ENCODE data around the gene ERO1A. TPM values are rescaled to one million over a fixed set of nuclear protein-coding genes. Genes with fewer than 3 reads are reported as not detected.
"Not testable (repeated sequence)": the region's sequence is repeated elsewhere in the genome, so short reads cannot be mapped to it uniquely, and the experiment has no call there.

ERO1A gene
- polyA plus RNA-seq, 1 donor from 2014 or later = 45.7 TPM

DNA sequence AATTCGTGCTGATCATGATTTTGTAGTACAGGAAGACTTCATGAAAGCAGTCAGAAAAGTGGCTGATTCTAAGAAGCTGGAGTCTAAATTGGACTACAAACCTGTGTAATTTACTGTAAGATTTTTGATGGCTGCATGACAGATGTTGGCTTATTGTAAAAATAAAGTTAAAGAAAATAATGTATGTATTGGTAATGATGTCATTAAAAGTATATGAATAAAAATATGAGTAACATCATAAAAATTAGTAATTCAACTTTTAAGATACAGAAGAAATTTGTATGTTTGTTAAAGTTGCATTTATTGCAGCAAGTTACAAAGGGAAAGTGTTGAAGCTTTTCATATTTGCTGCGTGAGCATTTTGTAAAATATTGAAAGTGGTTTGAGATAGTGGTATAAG lies 32.2 kb upstream of the ERO1A start:
- not testable (repeated sequence) for H3K4me2 ChIP-seq (ENCODE audit: low read length); H3K27me3 ChIP-seq (ENCODE audit: insufficient read depth, low read depth, low read length); H3K27ac ChIP-seq (ENCODE audit: low read length); H3F3A ChIP-seq (ENCODE audit: insufficient read depth, low read length, poor library complexity, severe bottlenecking); H2AFZ ChIP-seq (ENCODE audit: low read depth, low read length); H3K4me3 ChIP-seq (ENCODE audit: low read length); H4K20me1 ChIP-seq (ENCODE audit: insufficient read depth); H3K9me3 ChIP-seq (ENCODE audit: low read length); H3K9ac ChIP-seq (ENCODE audit: low read length); H3K9me2 ChIP-seq (ENCODE audit: insufficient read depth, low read length)
- Histone ChIP-seq H3K79me2 (replicated peaks; ENCODE audit: insufficient read depth, low read length) (peaks cover 11% of the 10 kb centered on the region), H3K36me3 (ENCODE audit: insufficient read depth, low read length) (peaks cover 13% of the 10 kb centered on the region)

DNA sequence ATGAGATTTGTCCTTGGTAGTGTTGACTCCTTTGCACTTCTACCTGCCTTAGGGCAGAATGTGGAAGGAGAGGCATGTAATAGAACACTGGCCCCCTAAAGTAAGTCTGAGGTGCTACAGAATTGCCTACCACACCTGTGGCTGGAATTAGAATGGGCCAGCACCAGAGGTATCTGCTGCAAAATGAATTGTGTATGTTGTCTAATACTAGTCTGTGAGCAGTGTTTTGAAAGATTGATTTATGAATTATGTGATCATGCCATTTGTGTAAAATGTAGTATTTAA lies 28.9 kb upstream of the ERO1A start:
- H3K27me3 ChIP-seq (ENCODE audit: insufficient read depth, low read depth, low read length) = no peaks in the 10 kb centered on the region
- peaks cover 13% of the 10 kb centered on the region for H3K36me3 ChIP-seq (ENCODE audit: insufficient read depth, low read length)
- no peaks in the 10 kb centered on the region for H4K20me1 ChIP-seq (ENCODE audit: insufficient read depth)
- H3K9me3 ChIP-seq (ENCODE audit: low read length) = no peaks in the 10 kb centered on the region
- no peaks in the 10 kb centered on the region for H3K9me2 ChIP-seq (ENCODE audit: insufficient read depth, low read length)
- no peak overlapping the region for H2AFZ ChIP-seq (ENCODE audit: low read depth, low read length)
- no peak overlapping the region for H3K27ac ChIP-seq (ENCODE audit: low read length)
- H3F3A ChIP-seq (ENCODE audit: insufficient read depth, low read length, poor library complexity, severe bottlenecking) = no peaks in the 10 kb centered on the region
- H3K4me2 ChIP-seq (ENCODE audit: low read length) = no peak overlapping the region
- no peak overlapping the region for H3K9ac ChIP-seq (ENCODE audit: low read length)
- TF ChIP-seq, protein P1, sequence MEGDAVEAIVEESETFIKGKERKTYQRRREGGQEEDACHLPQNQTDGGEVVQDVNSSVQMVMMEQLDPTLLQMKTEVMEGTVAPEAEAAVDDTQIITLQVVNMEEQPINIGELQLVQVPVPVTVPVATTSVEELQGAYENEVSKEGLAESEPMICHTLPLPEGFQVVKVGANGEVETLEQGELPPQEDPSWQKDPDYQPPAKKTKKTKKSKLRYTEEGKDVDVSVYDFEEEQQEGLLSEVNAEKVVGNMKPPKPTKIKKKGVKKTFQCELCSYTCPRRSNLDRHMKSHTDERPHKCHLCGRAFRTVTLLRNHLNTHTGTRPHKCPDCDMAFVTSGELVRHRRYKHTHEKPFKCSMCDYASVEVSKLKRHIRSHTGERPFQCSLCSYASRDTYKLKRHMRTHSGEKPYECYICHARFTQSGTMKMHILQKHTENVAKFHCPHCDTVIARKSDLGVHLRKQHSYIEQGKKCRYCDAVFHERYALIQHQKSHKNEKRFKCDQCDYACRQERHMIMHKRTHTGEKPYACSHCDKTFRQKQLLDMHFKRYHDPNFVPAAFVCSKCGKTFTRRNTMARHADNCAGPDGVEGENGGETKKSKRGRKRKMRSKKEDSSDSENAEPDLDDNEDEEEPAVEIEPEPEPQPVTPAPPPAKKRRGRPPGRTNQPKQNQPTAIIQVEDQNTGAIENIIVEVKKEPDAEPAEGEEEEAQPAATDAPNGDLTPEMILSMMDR (IDR thresholded peaks at IDR 0.05; ENCODE audit: poor library complexity, severe bottlenecking) = no peak
- TF ChIP-seq POLR2AphosphoS5 (IDR thresholded peaks at IDR 0.05) = no peak
- TF ChIP-seq RAD21 (conservative IDR thresholded peaks at IDR 0.05) = no peak
- H3K79me2 ChIP-seq (replicated peaks; ENCODE audit: insufficient read depth, low read length) = no peaks in the 10 kb centered on the region
- H3K4me3 ChIP-seq (ENCODE audit: low read length) = no peak overlapping the region

DNA sequence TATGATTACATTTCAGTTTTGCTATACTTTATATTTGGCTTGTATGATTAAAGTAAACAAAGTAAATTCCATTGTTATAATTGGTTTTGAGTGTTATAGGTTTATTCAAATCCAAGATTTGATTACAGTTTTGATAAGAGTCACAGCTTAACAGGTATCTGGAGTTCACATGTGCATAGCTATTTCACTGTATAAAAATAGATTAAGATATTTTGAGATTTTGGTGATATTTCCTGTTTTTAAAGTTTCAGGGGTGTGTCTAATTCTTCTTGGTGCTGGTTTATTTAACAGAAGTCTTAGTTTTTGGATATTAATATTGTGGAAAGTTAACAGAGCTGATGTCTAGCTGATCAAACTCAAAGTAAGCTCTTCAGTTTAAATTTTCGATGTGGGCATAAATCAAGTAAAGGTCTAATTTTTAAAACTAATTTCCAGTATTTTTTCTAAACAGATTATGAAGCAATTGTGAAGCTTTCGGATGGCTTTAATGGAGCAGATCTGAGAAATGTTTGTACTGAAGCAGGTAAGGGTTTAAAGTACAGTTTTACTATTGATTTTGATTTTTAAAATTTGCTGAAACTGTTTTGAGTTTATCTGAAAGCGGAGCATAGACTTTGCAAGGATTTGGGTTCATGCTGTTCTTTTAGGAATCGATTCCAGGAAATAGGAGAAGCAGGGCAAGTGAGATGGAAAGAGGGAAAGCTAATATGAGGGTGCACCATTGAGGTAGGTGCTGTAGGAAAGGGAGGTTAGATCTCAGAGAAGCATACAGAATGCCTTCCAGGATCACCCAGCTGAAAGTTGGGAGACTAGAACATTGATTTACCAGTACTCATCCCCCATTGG lies 28.4 kb upstream of the ERO1A start:
- no peak overlapping the region for H2AFZ ChIP-seq (ENCODE audit: low read depth, low read length)
- TF ChIP-seq SMC3 (conservative IDR thresholded peaks at IDR 0.05; ENCODE audit: poor library complexity) (no peak), RAD21 (conservative IDR thresholded peaks at IDR 0.05) (no peak), TAF1 (IDR thresholded peaks at IDR 0.05; ENCODE audit: low read depth) (no peak)
- TF ChIP-seq, protein P1 (IDR thresholded peaks at IDR 0.05; ENCODE audit: poor library complexity, severe bottlenecking) = no peak
- no peaks in the 10 kb centered on the region for H3F3A ChIP-seq (ENCODE audit: insufficient read depth, low read length, poor library complexity, severe bottlenecking)
- H3K27me3 ChIP-seq (ENCODE audit: insufficient read depth, low read depth, low read length) = no peaks in the 10 kb centered on the region
- no peak overlapping the region for H3K4me2 ChIP-seq (ENCODE audit: low read length)
- no peaks in the 10 kb centered on the region for H3K9me2 ChIP-seq (ENCODE audit: insufficient read depth, low read length)
- no peaks in the 10 kb centered on the region for H4K20me1 ChIP-seq (ENCODE audit: insufficient read depth)
- no peaks in the 10 kb centered on the region for H3K79me2 ChIP-seq (replicated peaks; ENCODE audit: insufficient read depth, low read length)
- H3K9me3 ChIP-seq (ENCODE audit: low read length) = no peaks in the 10 kb centered on the region
- no peak overlapping the region for H3K27ac ChIP-seq (ENCODE audit: low read length)
- H3K4me3 ChIP-seq (ENCODE audit: low read length) = no peak overlapping the region
- peaks cover 13% of the 10 kb centered on the region for H3K36me3 ChIP-seq (ENCODE audit: insufficient read depth, low read length)
- H3K9ac ChIP-seq (ENCODE audit: low read length) = no peak overlapping the region

Measured in neural cell (in vitro differentiated cells).